ENCODE data around the gene TBC1D22A.

The TBC1D22A gene

GRCh38 chr22:46793497-46793896, 31.0 kb downstream of the TBC1D22A start:
- TF ChIP-seq CTCF (conservative IDR thresholded peaks at IDR 0.05; ENCODE audit: low read depth, low read length): no peak
- no peaks in the 10 kb centered on the region for H3K79me2 ChIP-seq (ENCODE audit: insufficient read depth, low read depth)
- H3K4me2 ChIP-seq: no peak overlapping the region
- peaks cover 5% of the 10 kb centered on the region for H3K4me1 ChIP-seq (ENCODE audit: low read depth, poor library complexity, severe bottlenecking)
- no peaks in the 10 kb centered on the region for H4K20me1 ChIP-seq (ENCODE audit: insufficient read depth)
- H3K27ac ChIP-seq: no peak overlapping the region
- no peaks in the 10 kb centered on the region for H3K36me3 ChIP-seq (ENCODE audit: insufficient read depth)
- H3K9ac ChIP-seq: no peak overlapping the region
- no peak overlapping the region for H3K4me3 ChIP-seq (IDR thresholded peaks at IDR 0.05; ENCODE audit: insufficient read depth, low read depth, low read length)
- no peaks in the 10 kb centered on the region for H3K27me3 ChIP-seq (ENCODE audit: insufficient read depth, low read depth)
- no peak overlapping the region for H2AFZ ChIP-seq (ENCODE audit: low read depth)

DNA sequence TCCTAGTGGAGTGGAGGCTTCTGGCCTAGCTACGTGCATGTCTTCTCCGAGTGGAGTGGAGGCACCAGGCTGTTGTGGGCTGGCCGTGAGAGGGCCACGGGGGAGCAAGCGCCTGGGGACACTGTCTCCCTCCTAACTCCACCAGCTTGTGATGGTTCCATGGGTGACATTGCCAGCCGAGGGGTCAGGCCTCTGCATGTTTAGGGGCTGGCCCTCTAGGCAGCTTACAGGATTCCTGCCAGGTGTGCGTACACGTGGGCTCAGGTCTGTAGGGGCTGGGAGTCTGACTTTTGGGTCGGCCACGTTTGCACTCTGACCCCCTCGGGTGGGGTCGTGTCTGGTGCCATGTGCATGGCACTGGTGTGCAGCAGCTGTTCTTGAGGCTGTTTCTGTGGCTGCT, 31.6 kb downstream of the TBC1D22A start:
- Histone ChIP-seq H3K27me3 (ENCODE audit: insufficient read depth, low read depth) (no peaks in the 10 kb centered on the region), H3K4me1 (ENCODE audit: low read depth, poor library complexity, severe bottlenecking) (no peaks in the 10 kb centered on the region), H3K4me3 (IDR thresholded peaks at IDR 0.05; ENCODE audit: insufficient read depth, low read depth, low read length) (no peak overlapping the region), H3K27ac (no peak overlapping the region), H3K79me2 (ENCODE audit: insufficient read depth, low read depth) (no peaks in the 10 kb centered on the region), H3K9ac (no peak overlapping the region), H4K20me1 (ENCODE audit: insufficient read depth) (no peaks in the 10 kb centered on the region), H2AFZ (ENCODE audit: low read depth) (no peak overlapping the region), H3K4me2 (no peak overlapping the region), H3K36me3 (ENCODE audit: insufficient read depth) (no peaks in the 10 kb centered on the region)
- no peak for TF ChIP-seq CTCF (conservative IDR thresholded peaks at IDR 0.05; ENCODE audit: low read depth, low read length)

DNA sequence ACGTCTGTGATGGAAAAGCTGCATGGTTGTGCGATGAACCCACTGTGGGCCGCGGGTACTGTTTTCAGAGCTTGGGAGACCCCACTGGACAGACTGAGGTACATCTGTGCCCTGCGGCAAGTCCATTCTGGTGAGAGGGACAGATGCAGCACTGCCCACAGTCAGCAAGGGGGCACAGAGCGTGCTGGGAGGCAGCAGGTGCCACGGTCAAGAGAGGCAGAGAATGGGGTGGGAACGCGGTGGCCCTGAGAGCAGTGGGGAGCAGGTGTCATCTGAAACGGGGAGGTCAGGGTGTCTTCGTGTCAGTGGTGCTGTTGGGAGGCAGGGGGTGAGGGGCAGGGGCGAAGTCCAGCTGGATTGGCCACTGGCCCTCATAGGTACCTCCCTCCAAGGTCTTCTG, 32.0 kb downstream of the TBC1D22A start:
- no peaks in the 10 kb centered on the region for H3K79me2 ChIP-seq (ENCODE audit: insufficient read depth, low read depth)
- H3K36me3 ChIP-seq (ENCODE audit: insufficient read depth): no peaks in the 10 kb centered on the region
- no peak for TF ChIP-seq CTCF (conservative IDR thresholded peaks at IDR 0.05; ENCODE audit: low read depth, low read length)
- no peaks in the 10 kb centered on the region for H3K27me3 ChIP-seq (ENCODE audit: insufficient read depth, low read depth)
- no peak overlapping the region for H3K9ac ChIP-seq
- H2AFZ ChIP-seq (ENCODE audit: low read depth): no peak overlapping the region
- no peaks in the 10 kb centered on the region for H3K4me1 ChIP-seq (ENCODE audit: low read depth, poor library complexity, severe bottlenecking)
- H3K4me3 ChIP-seq (IDR thresholded peaks at IDR 0.05; ENCODE audit: insufficient read depth, low read depth, low read length): no peak overlapping the region
- no peak overlapping the region for H3K27ac ChIP-seq
- no peak overlapping the region for H3K4me2 ChIP-seq
- no peaks in the 10 kb centered on the region for H4K20me1 ChIP-seq (ENCODE audit: insufficient read depth)

- no peaks in the 10 kb centered on the region for H3K36me3 ChIP-seq (ENCODE audit: insufficient read depth)
- H3K79me2 ChIP-seq (ENCODE audit: insufficient read depth, low read depth): no peaks in the 10 kb centered on the region
Observed at GRCh38 chr22:46795140-46795539, 32.7 kb downstream of the TBC1D22A start.

More at GRCh38 chr22:46795140-46795539, 32.7 kb downstream of the TBC1D22A start:
- H3K9ac ChIP-seq: no peak overlapping the region
- no peaks in the 10 kb centered on the region for H3K4me1 ChIP-seq (ENCODE audit: low read depth, poor library complexity, severe bottlenecking)
- H3K27me3 ChIP-seq (ENCODE audit: insufficient read depth, low read depth): no peaks in the 10 kb centered on the region
- no peak overlapping the region for H2AFZ ChIP-seq (ENCODE audit: low read depth)
- no peak overlapping the region for H3K27ac ChIP-seq
- H3K4me3 ChIP-seq (IDR thresholded peaks at IDR 0.05; ENCODE audit: insufficient read depth, low read depth, low read length): no peak overlapping the region
- H4K20me1 ChIP-seq (ENCODE audit: insufficient read depth): no peaks in the 10 kb centered on the region
- no peak for TF ChIP-seq CTCF (conservative IDR thresholded peaks at IDR 0.05; ENCODE audit: low read depth, low read length)
- no peak overlapping the region for H3K4me2 ChIP-seq
